HG03108 (cell line): ENCODE measurements around the gene SARS1.

Source experiments
- ATAC-seq: cut with Tn5 transposase; IDR thresholded peaks from one replicate; pipeline ENCODE4 v1.9.1; 2021; ENCODE audit warnings: moderate library complexity; ENCODE audit not compliant: unreplicated experiment

The SARS1 gene

GRCh38 chr1:109248797-109249629, 35.3 kb downstream of the SARS1 start, which contains the start of gene CELSR2:
CELSR2 (plus strand) TSS chr1:109249539; CDS start chr1:109250080, 541 bp downstream.
- peak; percentile 82 for ATAC-seq

DNA sequence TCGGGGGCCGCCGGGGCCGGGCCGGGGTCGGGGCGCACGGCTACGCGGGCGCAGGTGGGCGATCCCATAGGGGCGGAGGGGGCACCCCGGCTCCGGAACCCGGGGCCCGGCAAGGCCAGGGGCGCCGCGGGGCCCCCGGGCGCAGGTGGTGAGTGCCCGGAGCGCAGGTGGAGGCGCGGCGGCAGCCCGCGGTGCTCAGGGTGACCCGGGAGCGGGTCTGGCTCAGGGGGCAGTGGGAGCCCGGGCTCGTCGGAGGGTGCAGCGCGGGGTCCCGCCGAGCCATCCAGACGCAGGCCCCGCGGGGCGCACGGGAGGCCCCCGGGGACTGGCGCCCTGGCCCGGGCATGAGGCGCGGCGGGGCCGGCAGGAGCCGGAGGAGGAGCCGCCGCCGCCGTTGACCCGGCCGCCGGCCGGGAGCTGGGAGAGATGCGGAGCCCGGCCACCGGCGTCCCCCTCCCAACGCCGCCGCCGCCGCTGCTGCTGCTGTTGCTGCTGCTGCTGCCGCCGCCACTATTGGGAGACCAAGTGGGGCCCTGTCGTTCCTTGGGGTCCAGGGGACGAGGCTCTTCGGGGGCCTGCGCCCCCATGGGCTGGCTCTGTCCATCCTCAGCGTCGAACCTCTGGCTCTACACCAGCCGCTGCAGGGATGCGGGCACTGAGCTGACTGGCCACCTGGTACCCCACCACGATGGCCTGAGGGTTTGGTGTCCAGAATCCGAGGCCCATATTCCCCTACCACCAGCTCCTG, 36.1 kb downstream of the SARS1 start:
- peak; percentile 29 for ATAC-seq

GRCh38 chr1:109250454-109251276, 36.9 kb downstream of the SARS1 start:
- ATAC-seq = no peak

GRCh38 chr1:109251277-109252166, 37.8 kb downstream of the SARS1 start:
- ATAC-seq = no peak

DNA sequence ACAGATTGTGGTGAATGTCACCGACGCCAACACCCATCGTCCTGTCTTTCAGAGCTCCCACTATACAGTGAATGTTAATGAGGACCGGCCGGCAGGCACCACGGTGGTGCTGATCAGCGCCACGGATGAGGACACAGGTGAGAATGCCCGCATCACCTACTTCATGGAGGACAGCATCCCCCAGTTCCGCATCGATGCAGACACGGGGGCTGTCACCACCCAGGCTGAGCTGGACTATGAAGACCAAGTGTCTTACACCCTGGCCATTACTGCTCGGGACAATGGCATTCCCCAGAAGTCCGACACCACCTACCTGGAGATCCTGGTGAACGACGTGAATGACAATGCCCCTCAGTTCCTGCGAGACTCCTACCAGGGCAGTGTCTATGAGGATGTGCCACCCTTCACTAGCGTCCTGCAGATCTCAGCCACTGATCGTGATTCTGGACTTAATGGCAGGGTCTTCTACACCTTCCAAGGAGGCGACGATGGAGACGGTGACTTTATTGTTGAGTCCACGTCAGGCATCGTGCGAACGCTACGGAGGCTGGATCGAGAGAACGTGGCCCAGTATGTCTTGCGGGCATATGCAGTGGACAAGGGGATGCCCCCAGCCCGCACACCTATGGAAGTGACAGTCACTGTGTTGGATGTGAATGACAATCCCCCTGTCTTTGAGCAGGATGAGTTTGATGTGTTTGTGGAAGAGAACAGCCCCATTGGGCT, 38.6 kb downstream of the SARS1 start:
- no peak for ATAC-seq

DNA sequence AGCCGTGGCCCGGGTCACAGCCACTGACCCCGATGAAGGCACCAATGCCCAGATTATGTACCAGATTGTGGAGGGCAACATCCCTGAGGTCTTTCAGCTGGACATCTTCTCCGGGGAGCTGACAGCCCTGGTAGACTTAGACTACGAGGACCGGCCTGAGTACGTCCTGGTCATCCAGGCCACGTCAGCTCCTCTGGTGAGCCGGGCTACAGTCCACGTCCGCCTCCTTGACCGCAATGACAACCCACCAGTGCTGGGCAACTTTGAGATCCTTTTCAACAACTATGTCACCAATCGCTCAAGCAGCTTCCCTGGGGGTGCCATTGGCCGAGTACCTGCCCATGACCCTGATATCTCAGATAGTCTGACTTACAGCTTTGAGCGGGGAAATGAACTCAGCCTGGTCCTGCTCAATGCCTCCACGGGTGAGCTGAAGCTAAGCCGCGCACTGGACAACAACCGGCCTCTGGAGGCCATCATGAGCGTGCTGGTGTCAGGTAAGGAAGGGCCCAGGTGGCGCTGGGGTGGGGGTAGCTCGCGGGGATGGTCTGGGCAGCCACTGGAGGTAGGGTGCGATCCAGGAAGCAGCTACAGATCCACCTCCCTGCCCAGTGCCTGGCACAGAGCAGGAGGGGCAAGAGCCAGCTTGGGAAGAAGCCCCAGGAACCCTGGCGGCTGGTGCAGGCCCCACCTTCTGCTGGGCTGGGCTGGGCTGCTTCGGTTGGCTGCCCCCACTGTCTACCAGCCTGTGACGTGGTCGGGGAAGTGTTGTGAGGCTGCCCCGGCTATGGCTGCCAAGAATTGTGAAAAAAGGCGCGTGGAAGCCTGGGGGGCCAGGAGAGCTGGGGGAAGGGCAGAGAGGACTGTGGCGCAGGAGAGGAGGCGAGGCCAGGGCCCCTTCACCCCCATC, 39.4 kb downstream of the SARS1 start:
- no peak for ATAC-seq

DNA sequence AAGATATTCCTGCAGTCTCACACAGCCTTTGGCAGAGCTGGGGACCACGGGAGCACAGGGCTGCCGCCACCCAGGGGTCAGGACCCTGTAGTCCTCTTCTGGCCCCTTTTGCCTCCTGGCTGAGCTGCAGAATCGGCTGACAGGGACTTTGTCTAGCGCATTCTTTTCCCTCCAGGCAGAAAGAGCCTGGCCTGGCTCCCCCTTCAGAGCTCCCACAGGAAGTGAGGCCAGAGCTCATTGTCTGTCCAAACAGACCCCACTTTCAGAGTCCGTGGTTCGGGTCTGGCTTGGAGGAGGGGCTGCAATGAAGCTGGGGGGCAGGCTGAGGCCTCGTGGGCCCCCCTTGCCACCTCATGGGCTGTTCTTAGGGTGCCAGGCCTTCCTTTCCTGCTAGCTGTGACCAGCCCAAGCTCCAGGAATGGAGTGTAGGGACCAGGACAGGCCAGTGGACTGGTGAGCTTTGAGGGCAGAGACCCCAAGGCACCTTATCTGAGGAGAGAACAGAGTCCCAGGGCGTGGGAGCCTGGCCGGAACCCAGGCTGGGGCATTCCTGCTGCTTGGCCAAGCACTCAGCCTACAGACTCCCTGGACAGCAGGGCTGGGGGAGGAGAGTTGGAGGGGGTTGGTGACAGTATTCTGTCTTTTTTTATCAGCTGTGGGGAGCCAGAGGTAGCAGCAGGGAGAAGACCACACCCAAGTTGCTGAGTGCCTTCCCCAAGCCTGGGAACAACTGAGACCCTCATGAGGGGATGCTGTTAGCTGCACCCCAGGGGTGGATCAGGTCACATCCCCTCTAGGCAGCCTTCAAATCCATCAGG, 40.3 kb downstream of the SARS1 start:
- no peak for ATAC-seq

GRCh38 chr1:109254621-109255096, 40.9 kb downstream of the SARS1 start:
- no peak for ATAC-seq

DNA sequence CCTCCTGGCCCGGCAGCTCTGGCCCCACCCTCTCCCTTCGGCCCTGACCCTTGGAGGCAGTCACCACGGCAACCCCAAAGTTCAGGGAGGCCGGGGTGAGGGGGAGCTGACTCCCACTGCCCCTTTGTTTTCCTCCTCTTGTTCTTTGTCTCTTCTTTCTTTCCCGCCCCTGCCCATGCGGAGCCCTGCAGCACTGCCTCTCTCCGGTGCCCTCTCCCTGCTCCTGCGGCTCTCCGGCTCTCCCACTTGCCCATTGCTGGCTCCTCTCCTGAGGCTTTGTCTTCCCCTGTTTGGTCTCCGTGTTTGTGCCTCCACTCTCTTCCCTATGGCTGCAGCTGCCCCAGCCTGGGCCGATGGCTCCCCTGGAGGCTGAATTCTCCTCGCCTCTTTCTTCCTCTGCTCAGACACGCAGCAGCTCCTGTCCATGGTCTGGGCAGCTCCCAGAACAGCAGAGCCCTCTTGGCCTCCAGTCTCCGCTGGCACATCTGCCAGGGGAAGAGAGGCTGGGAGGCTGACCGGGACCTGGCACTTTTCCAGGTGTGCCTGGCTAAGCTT, 41.5 kb downstream of the SARS1 start:
- no peak for ATAC-seq

- ATAC-seq = no peak
These were observed 42.0 kb downstream of the SARS1 start for GRCh38 chr1:109255678-109256077.

GRCh38 chr1:109256085-109256484, 42.4 kb downstream of the SARS1 start:
- ATAC-seq = no peak

DNA sequence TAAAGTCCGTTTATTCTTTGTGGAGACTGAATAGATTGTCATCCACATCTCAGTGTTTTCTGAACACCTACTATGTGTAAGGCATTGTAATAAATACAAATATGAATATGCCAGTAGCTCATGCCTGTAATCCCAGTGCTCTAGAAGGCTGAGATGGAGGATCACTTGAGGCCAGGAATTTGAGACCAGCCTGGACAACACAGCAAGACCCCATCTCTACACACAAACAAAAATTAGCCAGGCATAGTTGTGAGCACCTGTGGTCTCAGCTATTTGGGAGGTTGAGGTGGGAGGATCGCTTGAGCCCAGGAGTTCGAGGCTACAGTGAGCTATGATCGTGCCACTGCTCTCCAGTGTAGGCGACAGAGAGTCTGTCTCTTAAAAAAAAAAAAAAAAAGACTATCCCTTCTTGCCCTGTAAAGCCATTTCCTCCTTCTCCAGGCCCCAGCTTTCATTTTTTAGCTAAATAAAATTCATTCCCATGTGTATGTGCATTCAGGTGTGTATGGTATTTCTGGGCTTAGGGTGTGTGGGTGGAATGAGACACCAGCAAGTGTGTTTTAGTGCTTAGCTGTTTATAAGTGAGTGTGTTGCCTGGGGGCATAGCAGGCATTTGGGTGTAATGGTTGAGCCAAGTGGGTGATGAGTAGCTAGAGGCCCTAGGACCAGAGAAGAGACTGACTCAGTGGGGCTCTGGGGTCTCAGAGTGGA, 43.4 kb downstream of the SARS1 start:
- ATAC-seq = no peak

GRCh38 chr1:109257682-109258421, 44.1 kb downstream of the SARS1 start:
- no peak for ATAC-seq

GRCh38 chr1:109258481-109259466, 45.1 kb downstream of the SARS1 start:
- ATAC-seq = no peak
